GM23248 (cell line): Measurements from ENCODE around the gene MCHR2.

Experiments used
- EZH2 ChIP-seq: fragments of 200-600 bp; sonication (generic); IDR thresholded peaks from 2 replicates; pipeline ENCODE4 v1.6.1; 2018; ENCODE audit warnings: antibody characterized with exemption, mild to moderate bottlenecking; ENCODE audit not compliant: insufficient read depth, poor library complexity, severe bottlenecking
- EZH2phosphoT487 ChIP-seq: fragments of 200-600 bp; sonication (generic); IDR thresholded peaks from 2 replicates; pipeline ENCODE4 v1.6.1; 2018; ENCODE audit warnings: antibody characterized with exemption, moderate library complexity, mild to moderate bottlenecking, low read depth; ENCODE audit not compliant: insufficient read depth

- no peak for TF ChIP-seq EZH2
- TF ChIP-seq EZH2phosphoT487 = no peak
These were observed 42.8 kb downstream of the MCHR2 start for GRCh38 chr6:99951016-99951805.
